Mesothelial cell of epicardium (in vitro differentiated cells): ENCODE data around the gene CZIB. TPM values are rescaled to one million over a fixed set of nuclear protein-coding genes. Genes with fewer than 3 reads are reported as not detected.
"Not testable (repeated sequence)": the region's sequence is repeated elsewhere in the genome, so short reads cannot be mapped to it uniquely, and the experiment has no call there.

Experiments
- DNase-seq, 2 experiments: peaks; one replicate each; pipeline ENCODE4 v3.0.0; 2021; ENCODE audit warnings: low spot score in 2 of 2; ENCODE audit not compliant: unreplicated experiment in 2 of 2
- H3K27ac Mint-ChIP-seq: 2 replicates; pipeline ENCODE4 v1.8.0; 2021; ENCODE audit warnings: mixed read lengths
- H3K27me3 Mint-ChIP-seq: 2 replicates; pipeline ENCODE4 v1.8.0; 2021; ENCODE audit warnings: low read depth, mixed read lengths
- H3K36me3 Mint-ChIP-seq: 2 replicates; pipeline ENCODE4 v1.8.0; 2021; ENCODE audit warnings: mixed read lengths
- H3K4me1 Mint-ChIP-seq: 2 replicates; pipeline ENCODE4 v1.8.0; 2021; ENCODE audit warnings: mixed read lengths
- H3K4me3 Mint-ChIP-seq: 2 replicates; pipeline ENCODE4 v1.8.0; 2021; ENCODE audit warnings: mild to moderate bottlenecking, moderate library complexity, mixed read lengths
- H3K9me3 Mint-ChIP-seq: 2 replicates; pipeline ENCODE4 v1.8.0; 2021; ENCODE audit warnings: mixed read lengths
- CTCF ChIP-seq: fragments of 200-600 bp; sonication (generic); IDR thresholded peaks from one replicate; pipeline ENCODE4 v1.5.0; 2021; ENCODE audit warnings: antibody characterized with exemption; ENCODE audit not compliant: unreplicated experiment
- total RNA-seq: library from RNA; stranded (reverse); gene quantifications from 3 replicates; pipeline ENCODE4 v1.2.1, GENCODE V29; 2021

CZIB gene
- total RNA-seq, 1 donor from 2014 or later = 61.0 TPM

- no peak for TF ChIP-seq CTCF
- Mint-ChIP-seq H3K27ac (no peak overlapping the region), H3K9me3 (no peaks in the 10 kb centered on the region)
These were observed 33.9 kb downstream of the CZIB start for GRCh38 chr1:53186533-53186932.

GRCh38 chr1:53185955-53186297 lies 34.5 kb downstream of the CZIB start:
- peak; percentile 15 for TF ChIP-seq CTCF
- H3K36me3 Mint-ChIP-seq, H3K9me3 Mint-ChIP-seq, H3K4me3 Mint-ChIP-seq, H3K27ac Mint-ChIP-seq, H3K27me3 Mint-ChIP-seq, DNase-seq: not testable (repeated sequence)
- peaks cover 11% of the 10 kb centered on the region for H3K4me1 Mint-ChIP-seq

More at GRCh38 chr1:53186533-53186932, 33.9 kb downstream of the CZIB start:
- Mint-ChIP-seq H3K36me3 (no peaks in the 10 kb centered on the region), H3K4me3 (no peak overlapping the region), H3K4me1 (peaks cover 11% of the 10 kb centered on the region), H3K27me3 (peaks cover 3% of the 10 kb centered on the region)
- no peak for DNase-seq

- H3K4me1 Mint-ChIP-seq = peaks cover 6% of the 10 kb centered on the region
- peaks cover 12% of the 10 kb centered on the region for H3K27me3 Mint-ChIP-seq
- H3K4me3 Mint-ChIP-seq = no peak overlapping the region
- H3K9me3 Mint-ChIP-seq = no peaks in the 10 kb centered on the region
- TF ChIP-seq CTCF = no peak
- no peak for DNase-seq
- H3K36me3 Mint-ChIP-seq = no peaks in the 10 kb centered on the region
- H3K27ac Mint-ChIP-seq = no peak overlapping the region
These were observed 37.1 kb downstream of the CZIB start for GRCh38 chr1:53183095-53183990.

- peaks cover 3% of the 10 kb centered on the region for H3K4me1 Mint-ChIP-seq
- no peaks in the 10 kb centered on the region for H3K36me3 Mint-ChIP-seq
- no peak for DNase-seq
- no peak overlapping the region for H3K4me3 Mint-ChIP-seq
- H3K27me3 Mint-ChIP-seq = peaks cover 12% of the 10 kb centered on the region
- no peak for TF ChIP-seq CTCF
- H3K27ac Mint-ChIP-seq = no peak overlapping the region
- no peaks in the 10 kb centered on the region for H3K9me3 Mint-ChIP-seq
These were observed 37.7 kb downstream of the CZIB start for GRCh38 chr1:53182716-53183094.

- DNase-seq = peak; percentile 71 to 88
- Mint-ChIP-seq H3K9me3 (no peaks in the 10 kb centered on the region), H3K27me3 (peaks cover 14% of the 10 kb centered on the region), H3K36me3 (no peaks in the 10 kb centered on the region), H3K4me3 (no peak overlapping the region), H3K4me1 (no peaks in the 10 kb centered on the region), H3K27ac (no peak overlapping the region)
- peak; percentile 96 for TF ChIP-seq CTCF
These were observed 38.3 kb downstream of the CZIB start for GRCh38 chr1:53182111-53182593.
